K562 (cell line): ENCODE measurements around the gene RAB24. TPM values are rescaled to one million over a fixed set of nuclear protein-coding genes. Genes with fewer than 3 reads are reported as not detected.

Source experiments
- ATF6 ChIP-seq: sonication (generic); formaldehyde crosslinking; IDR thresholded peaks from 2 replicates; pipeline ENCODE4 v1.4.0; 2020; ENCODE audit warnings: mild to moderate bottlenecking, missing genetic modification reagents
- FOXM1 ChIP-seq, 2 experiments: fragments of 450-650 bp in 1 of 2; sonication (generic) in 1 of 2; formaldehyde crosslinking in 1 of 2; IDR thresholded peaks; 2 replicates each; pipeline versions ENCODE4 v1.6.1 to v1.9.0; 2017 to 2022; ENCODE audit warnings: low read depth in 2 of 2, mild to moderate bottlenecking in 2 of 2, missing genetic modification reagents in 1 of 2, moderate library complexity in 1 of 2
- FOXP1 ChIP-seq: sonication (generic); formaldehyde crosslinking; IDR thresholded peaks from 2 replicates; pipeline ENCODE4 v1.8.0; 2022; ENCODE audit warnings: mild to moderate bottlenecking, missing genetic modification reagents
- GATAD2A ChIP-seq: fragments of 450-650 bp; IDR thresholded peaks from 2 replicates; pipeline ENCODE4 v1.6.1; 2017
- MEF2D ChIP-seq: conservative IDR thresholded peaks from 2 replicates; pipeline ENCODE4 v1.6.1; 2016; ENCODE audit warnings: low read depth, missing genetic modification characterization, missing compliant biosample characterization
- MTF1 ChIP-seq: fragments of 250-450 bp; sonication (Bioruptor Pico); IDR thresholded peaks from 2 replicates; pipeline ENCODE4 v1.9.0; 2021; ENCODE audit warnings: moderate library complexity, mild to moderate bottlenecking, inconsistent platforms, borderline replicate concordance
- NFE2 ChIP-seq: IDR thresholded peaks from 2 replicates; pipeline ENCODE4 v1.6.1; 2014; ENCODE audit warnings: antibody characterized with exemption, low read depth
- NFE2L1 ChIP-seq: fragments of 450-650 bp; IDR thresholded peaks from 2 replicates; pipeline ENCODE4 v1.6.1; 2016; ENCODE audit warnings: missing genetic modification characterization, low read depth, mild to moderate bottlenecking, missing compliant biosample characterization, moderate library complexity, borderline replicate concordance
- NR2C2 ChIP-seq, 2 experiments: fragments of 200-800 bp in 1 of 2; sonication (Bioruptor generic) in 1 of 2; sonication (generic) in 1 of 2; formaldehyde crosslinking in 1 of 2; IDR thresholded peaks; 2 replicates each; pipeline versions ENCODE4 v1.6.1 to v1.8.0; 2016 to 2022; ENCODE audit warnings: mild to moderate bottlenecking in 1 of 2, missing compliant biosample characterization in 1 of 2, missing genetic modification characterization in 1 of 2, missing genetic modification reagents in 1 of 2
- SMAD1 ChIP-seq: fragments of 150-350 bp; IDR thresholded peaks from 2 replicates; pipeline ENCODE4 v1.6.1; 2014; ENCODE audit warnings: low read length, low read depth; ENCODE audit not compliant: partially characterized antibody
- TOE1 ChIP-seq, 2 experiments: fragments of 450-650 bp in 1 of 2; sonication (generic) in 1 of 2; formaldehyde crosslinking in 1 of 2; IDR thresholded peaks; 2 replicates each; pipeline versions ENCODE4 v1.7.1 to v1.8.0; 2016 to 2022; ENCODE audit warnings: borderline replicate concordance in 2 of 2, mild to moderate bottlenecking in 2 of 2, antibody characterized with exemption in 1 of 2, inconsistent platforms in 1 of 2, low read depth in 1 of 2, missing genetic modification reagents in 1 of 2, moderate library complexity in 1 of 2
- ZBTB11 ChIP-seq, 3 experiments: fragments of 200-800 bp in 1 of 3; fragments of 250-450 bp in 1 of 3; fragments of 450-650 bp in 1 of 3; sonication (Bioruptor Pico) in 1 of 3; sonication (Bioruptor generic) in 1 of 3; formaldehyde crosslinking in 1 of 3; IDR thresholded peaks; 2 replicates each; pipeline versions ENCODE4 v1.6.1 to v1.8.0; 2016 to 2022; ENCODE audit warnings: mild to moderate bottlenecking in 2 of 3, missing genetic modification characterization in 2 of 3, missing compliant biosample characterization in 1 of 3, moderate library complexity in 1 of 3
- ZFP30 ChIP-seq: fragments of 250-450 bp; sonication (Bioruptor Pico); IDR thresholded peaks from 2 replicates; pipeline ENCODE4 v1.8.0; 2022; ENCODE audit warnings: moderate library complexity, mild to moderate bottlenecking, inconsistent platforms, borderline replicate concordance
- ZNF263 ChIP-seq: sonication (generic); formaldehyde crosslinking; IDR thresholded peaks from 2 replicates; pipeline ENCODE4 v1.8.0; 2022; ENCODE audit warnings: mild to moderate bottlenecking, missing genetic modification reagents, borderline replicate concordance
- ZNF583 ChIP-seq: fragments of 250-450 bp; sonication (Bioruptor Pico); IDR thresholded peaks from 2 replicates; pipeline ENCODE4 v1.4.0; 2020
- ZNF586 ChIP-seq: fragments of 450-650 bp; formaldehyde crosslinking; conservative IDR thresholded peaks from 2 replicates; pipeline ENCODE4 v1.4.0; 2020; ENCODE audit warnings: mild to moderate bottlenecking, moderate library complexity
- ZNF766 ChIP-seq: fragments of 200-800 bp; sonication (Bioruptor generic); conservative IDR thresholded peaks from 2 replicates; pipeline ENCODE4 v1.6.1; 2016; ENCODE audit warnings: missing genetic modification characterization, missing compliant biosample characterization
- polyA plus RNA-seq, 8 experiments: library from polyadenylated mRNA; depleted of rRNA in 4 of 8; stranded (reverse) in 5 of 8; unstranded in 3 of 8; fragments of >200 nt; fragmentation: Nextera tagmentation in 2 of 8; fragmentation: Illumina TruSeq in 1 of 8; extraction: Ambion mirVana in 2 of 8; extraction: Trizol in 1 of 8; gene quantifications; 2 replicates each; pipeline versions ENCODE4 v1.2.1 to v1.2.3, GENCODE V29; 2011 to 2014; ENCODE audit warnings: inconsistent platforms in 1 of 8, missing spikeins in 1 of 8
- total RNA-seq, 7 experiments: library from RNA; depleted of rRNA in 6 of 7; stranded (reverse); fragments of >200 nt in 6 of 7; fragmentation: Illumina TruSeq in 2 of 7; extraction: Trizol in 2 of 7; gene quantifications; 2 replicates each; pipeline versions ENCODE4 v1.2.1 to v1.2.3, GENCODE V29; 2011 to 2021; ENCODE audit warnings: low replicate concordance in 1 of 7

The RAB24 gene
- total and polyA plus RNA-seq, 9 of the 15 experiments (the other 6 are each of a cell fraction or from before 2014, with no cell fraction given), result 13.9 to 107 (median 34.8) TPM

GRCh38 chr5:177303925-177304391, 439 bp upstream of the RAB24 start (continued):
- TF ChIP-seq FOXM1 (IDR thresholded peaks at IDR 0.05; ENCODE audit: low read depth) (no peak), FOXM1 (CRISPR knock-in tag; IDR thresholded peaks at IDR 0.05; ENCODE audit: low read depth) (no peak), NFE2 (no peak), ZNF766 (no peak), FOXP1 (CRISPR knock-in tag) (peak; percentile 82; the same call in 1 of the 2 replicates), SMAD1 (no peak), ZBTB11 (CRISPR knock-in tag; IDR thresholded peaks at IDR 0.05) (peak in 1 of 3 experiments; percentile 23; a peak in 2 of 6 replicates), NR2C2 (CRISPR knock-in tag; IDR thresholded peaks at IDR 0.05) (no peak), NR2C2 (tag; IDR thresholded peaks at IDR 0.05) (peak; percentile 42; the same call in 1 of the 2 replicates), NFE2L1 (tag) (no peak), ZNF263 (CRISPR knock-in tag) (no peak), ZFP30 (no peak), ZNF586 (CRISPR knock-in tag) (no peak), ZNF583 (CRISPR knock-in tag) (no peak), ATF6 (CRISPR knock-in tag) (no peak), MTF1 (CRISPR knock-in tag) (no peak), GATAD2A (no peak), MEF2D (tag) (no peak), TOE1 (IDR thresholded peaks at IDR 0.05; ENCODE audit: borderline replicate concordance) (no peak), TOE1 (CRISPR knock-in tag; IDR thresholded peaks at IDR 0.05; ENCODE audit: borderline replicate concordance, low read depth) (no peak)
